ENCODE results near the gene RGL3.
"Not testable (repeated sequence)": the region's sequence is repeated elsewhere in the genome, so short reads cannot be mapped to it uniquely, and the experiment has no call there.

RGL3 gene, protein sequence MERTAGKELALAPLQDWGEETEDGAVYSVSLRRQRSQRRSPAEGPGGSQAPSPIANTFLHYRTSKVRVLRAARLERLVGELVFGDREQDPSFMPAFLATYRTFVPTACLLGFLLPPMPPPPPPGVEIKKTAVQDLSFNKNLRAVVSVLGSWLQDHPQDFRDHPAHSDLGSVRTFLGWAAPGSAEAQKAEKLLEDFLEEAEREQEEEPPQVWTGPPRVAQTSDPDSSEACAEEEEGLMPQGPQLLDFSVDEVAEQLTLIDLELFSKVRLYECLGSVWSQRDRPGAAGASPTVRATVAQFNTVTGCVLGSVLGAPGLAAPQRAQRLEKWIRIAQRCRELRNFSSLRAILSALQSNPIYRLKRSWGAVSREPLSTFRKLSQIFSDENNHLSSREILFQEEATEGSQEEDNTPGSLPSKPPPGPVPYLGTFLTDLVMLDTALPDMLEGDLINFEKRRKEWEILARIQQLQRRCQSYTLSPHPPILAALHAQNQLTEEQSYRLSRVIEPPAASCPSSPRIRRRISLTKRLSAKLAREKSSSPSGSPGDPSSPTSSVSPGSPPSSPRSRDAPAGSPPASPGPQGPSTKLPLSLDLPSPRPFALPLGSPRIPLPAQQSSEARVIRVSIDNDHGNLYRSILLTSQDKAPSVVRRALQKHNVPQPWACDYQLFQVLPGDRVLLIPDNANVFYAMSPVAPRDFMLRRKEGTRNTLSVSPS

DNA sequence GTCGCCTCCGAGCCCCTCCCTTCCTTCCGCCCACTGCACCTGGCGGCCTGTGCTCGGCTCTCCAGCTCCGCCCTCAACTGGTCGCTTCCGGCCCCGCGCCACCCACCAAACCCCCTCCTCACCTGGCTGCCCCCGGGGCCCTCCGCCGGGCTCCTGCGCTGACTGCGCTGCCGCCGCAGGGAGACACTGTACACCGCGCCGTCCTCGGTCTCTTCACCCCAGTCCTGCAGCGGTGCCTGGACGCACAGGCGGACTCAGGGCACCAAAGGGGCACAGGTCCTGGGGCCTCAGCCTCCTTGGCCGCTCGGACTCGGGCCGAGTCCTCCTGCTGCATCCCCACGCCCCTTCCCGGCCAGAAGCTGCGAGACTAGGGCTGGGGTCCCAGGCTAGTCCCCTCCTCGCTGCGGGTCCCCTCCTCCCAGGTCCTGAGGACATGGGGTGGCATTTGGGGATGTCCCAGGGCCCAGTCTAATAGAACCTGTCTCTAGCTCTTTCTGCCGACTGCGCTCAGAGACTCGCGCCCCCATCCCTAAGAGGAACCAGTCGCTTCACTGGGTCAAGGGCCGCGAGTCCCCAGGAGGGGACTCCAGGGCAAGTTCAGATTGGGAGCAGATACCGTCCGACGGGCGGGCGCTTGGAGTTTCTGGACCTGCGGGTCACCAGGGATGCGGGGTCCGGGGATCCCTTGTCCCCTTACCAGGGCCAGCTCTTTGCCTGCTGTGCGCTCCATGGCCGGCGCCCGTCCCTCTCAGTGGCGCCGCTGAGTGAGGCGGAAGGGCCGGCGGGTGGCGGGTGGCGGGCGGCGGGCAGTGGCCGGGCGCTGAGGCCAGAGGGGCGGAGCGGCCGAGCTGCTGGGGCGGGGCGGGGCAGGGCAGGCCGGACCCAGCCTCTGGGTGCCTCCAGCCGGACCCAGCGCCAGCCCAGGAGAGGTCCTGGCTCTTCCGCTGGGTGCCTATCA is at the start of gene RGL3:
Gene RGL3 (minus strand): TSS at position 766 of the 958 bp plus-strand sequence. CDS start 36 bp downstream, at position 730.
- DNase-seq: peak; percentile 67

DNA sequence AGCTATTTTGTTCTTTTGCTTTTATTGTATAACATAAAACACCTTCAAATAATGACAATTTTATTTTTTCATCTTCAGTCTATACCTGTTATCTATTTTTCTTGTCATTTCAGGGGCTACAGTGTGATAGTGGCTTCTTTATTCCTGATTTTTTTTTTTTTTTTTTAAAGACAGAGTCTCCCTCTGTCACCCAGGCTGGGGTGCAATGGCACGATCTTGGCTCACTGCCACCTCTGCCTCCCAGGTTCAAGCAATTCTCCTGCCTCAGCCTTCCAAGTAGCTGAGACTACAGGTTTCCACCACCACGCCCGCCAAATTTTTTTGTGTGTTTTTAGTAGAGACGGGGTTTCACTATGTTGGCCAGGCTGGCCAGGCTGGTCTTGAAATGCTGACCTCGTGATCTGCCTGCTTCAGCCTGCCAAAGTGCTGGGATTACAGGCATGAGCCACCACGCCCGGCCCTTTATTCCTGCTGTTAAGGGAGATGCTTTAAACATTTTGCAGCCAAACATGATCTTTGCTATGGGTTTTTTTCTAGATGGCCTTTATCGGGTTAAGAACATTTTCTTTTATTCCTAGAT is 49.2 kb upstream of the RGL3 start:
- DNase-seq: peak; percentile 59

DNA sequence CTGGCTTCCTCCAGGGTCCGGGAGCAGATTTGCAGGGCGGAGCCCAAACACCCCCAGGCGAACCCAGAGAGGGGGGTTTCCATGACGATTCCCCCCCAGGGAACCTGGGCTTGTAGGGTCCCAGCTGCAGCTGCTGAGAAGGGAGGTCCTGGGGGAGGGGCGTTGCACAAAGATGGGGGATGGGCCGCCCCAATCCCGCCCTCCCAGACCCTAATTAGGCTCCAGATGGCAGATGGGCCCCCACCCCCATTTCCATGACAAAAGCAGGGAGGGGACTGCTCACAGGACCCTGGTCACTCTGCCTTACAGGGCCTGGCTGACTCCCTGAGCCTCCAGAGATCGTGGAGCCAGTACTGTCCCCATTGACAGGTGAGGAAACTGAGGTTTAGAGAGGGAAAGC is 46.5 kb upstream of the RGL3 start:
- DNase-seq: no peak

DNA sequence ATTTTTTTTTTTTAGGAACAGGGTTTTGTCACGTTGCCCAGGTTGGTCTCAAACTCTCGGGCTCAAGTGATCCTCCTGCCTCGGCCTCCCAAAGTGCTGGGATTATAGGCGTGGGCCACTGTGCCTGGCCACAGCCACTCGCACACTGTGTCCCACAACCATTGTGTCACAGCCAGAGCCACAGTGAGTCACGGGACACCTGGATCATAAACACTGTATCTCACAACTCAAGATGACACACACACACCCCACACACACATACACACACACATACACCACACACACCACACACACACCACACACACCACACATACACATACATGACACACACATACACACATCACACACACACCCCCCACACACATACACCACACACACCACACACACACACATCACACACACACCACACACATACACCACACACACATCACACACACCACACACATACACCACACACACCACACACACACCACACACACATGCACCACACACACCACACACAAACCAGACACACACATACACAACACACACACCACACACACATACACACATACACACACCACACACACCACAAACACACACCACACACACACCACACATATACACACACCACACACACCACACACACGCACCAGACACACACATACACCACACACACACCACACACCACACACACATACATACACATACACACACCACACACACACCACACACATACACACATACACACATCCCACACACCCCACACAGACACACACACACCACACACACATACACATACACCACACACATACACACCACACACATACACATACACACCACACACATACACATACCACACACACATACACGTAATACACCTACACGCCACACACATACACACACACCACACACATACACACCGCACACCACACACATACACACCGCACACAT is 45.5 kb upstream of the RGL3 start:
- no peak for DNase-seq

DNA sequence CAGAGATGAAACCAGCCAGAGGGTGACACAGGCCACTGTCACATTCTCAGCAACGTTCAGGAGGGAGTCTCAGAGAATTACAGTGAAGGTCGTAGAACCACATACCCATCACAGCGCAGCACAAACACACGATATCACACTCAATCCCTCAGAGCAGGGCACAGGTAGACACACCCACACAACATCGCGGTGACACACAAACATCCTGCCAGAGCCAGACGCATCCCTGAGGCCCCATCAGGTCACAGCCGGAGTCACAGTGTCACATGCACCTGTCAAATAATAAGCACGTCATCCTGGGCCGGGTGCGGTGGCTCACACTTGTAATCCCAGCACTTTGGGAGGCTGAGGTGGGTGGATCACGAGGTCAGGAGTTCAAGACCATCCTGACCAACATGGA is 44.3 kb upstream of the RGL3 start:
- no peak for DNase-seq

DNA sequence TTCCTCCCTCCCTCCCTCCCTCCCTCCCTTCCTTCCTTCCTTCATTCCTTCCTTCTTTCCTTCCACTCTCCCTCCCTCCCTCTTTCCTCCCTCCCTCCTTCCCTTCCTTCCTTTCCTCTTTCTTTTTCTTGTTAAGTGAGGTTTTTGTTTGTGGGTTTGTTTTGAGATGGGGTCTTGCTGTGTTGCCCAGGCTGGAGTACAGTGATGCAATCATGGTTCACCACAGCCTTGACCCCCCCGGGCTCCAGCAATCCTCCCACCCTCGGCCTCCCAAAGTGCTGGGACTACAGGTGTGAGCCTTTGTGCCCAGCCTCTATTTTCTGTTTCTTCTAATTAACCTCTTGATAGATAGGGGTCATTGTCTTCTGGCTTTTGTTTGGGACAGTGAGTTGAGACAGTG is 42.3 kb upstream of the RGL3 start:
- no peak for DNase-seq

DNA sequence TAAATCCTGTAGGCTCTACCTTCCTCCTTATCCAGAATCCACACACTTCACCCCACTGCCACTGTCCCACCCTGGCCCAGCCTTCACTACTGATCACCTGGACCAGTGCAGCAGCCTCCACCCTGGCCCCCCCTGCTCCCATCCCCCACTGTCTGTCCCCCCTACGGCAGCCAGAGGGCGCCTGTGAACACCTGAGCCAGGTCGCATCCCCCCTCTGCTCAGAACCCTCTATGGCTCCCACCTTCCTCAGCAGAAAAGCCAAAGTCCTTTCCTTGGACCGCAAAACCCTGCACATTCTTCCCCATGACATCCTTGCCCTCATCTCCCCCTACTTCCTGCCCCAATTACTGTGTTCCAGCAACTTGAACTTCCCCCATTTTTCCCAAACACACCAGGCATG is 41.1 kb upstream of the RGL3 start:
- peak; percentile 37 for DNase-seq

DNA sequence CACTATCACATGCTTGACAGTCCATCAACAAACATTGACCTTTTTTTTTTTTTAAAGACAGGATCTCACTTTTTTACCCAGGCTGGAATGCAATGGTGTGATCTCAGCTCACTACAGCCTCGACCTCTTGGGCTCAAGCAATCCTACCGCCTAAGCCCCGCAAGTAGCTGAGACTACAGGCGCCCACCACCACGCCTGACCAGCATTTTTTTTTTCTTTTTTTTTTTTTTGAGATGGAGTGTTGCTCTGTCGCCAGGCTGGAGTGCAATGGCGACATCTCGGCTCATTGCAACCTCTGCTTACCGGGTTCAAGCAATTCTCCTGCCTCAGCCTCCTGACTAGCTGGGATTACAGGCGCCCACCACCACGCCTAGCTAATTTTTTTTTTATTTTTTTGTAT is 39.8 kb upstream of the RGL3 start:
- DNase-seq: not testable (repeated sequence)

DNA sequence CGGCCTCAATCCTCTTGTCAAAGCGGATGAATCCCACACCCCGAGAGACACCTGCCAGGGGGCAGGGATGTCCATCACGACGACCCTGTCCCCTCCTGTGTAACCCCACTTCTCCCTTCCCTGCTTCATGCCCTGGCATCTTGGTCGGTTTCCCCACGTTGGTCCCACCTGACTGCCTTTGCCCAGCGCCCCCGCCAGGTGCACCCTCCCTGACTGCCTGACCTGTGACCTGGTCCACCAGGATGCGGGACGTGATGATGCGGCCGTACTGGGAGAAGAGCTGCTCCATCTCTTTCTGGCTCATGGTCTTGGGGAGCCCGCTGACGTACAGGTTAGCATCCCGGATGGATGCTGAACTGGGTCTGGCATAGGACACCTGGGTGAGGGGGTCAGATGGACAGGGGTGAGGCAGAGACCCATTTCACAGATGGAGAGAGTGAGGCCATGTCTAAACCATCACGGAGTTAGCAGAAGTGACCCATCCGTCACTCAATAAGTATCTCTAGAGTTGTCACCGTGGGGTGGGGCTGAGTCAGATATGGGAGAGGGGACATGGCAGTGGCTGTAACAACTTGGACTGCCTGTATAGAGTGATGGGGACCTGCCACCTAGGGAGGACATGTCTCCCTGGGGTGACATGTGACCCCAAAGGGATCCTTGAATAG is 39.3 kb upstream of the RGL3 start:
- no peak for DNase-seq

DNA sequence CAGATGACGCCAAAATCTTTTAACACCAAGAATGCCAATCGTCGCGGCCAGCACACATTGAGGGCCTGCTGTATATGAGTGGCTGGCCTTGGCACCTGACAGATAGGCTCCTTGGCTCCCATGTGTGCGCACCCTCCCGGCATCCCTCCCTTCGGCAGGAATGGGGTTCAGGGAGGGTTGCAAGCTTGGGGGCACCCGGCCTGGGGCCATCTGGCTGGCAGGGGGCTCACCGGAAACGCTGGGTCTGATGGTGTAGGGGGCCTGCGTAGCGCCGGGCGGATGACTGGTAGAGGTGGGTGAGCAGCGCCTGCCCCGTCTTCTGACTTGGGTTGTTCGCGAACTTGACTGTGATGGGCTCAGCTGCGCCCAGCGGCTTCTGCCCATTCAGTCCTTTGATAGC is 38.7 kb upstream of the RGL3 start:
- DNase-seq: no peak

DNA sequence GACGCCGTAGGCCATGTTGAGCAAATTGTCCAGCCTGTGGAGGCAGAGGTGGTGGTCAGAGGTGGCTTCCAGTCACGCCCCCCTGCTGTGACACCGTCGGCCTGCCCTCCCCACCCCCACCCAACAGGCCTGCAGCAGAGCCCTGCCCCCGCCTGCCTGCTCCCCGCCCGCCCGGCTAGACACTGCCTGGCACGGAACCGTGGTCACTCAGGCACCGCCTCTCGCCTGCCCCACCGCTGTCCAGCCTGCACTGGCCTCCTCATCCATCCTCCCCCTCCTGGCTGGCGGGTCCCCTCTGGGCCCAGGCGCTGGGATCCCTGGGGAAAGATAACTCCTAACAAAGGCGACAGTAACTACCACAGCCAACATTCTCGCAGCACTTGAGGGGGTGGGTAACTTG is 38.0 kb upstream of the RGL3 start:
- DNase-seq: no peak

DNA sequence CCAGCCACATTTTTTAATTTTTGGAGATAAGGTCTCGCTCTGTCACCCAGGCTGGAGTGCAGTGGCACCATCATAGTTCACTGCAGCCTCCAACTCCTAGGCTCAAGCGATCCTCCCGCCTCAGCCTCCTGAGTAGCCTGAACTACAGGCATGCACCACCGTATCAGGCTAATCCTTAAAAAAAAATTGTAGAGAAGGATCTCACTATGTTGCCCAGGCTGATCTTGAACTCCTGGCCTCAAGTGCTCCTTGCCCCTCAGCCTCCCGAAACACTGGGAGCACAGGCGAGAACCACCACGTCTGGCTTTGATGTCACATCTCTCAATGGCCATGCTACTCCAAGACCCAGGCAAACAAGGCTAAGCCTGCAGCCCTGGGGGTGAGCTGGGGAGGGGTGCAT is 37.5 kb upstream of the RGL3 start:
- DNase-seq: no peak

DNA sequence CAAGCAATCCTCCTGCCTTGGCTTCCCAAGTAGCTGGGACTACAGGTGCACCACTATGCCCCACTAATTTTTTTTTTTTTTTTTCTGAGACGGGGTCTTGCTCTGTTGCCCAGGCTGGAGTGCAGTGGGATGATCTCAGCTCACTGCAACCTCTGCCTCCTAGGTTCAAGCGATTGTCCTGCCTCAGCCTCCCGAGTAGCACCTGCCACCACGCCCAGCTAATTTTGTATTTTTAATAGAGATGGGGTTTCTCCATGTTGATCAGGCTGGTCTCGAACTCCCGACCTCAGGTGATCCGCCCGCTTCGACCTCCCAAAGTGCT is 36.1 kb upstream of the RGL3 start:
- DNase-seq: not testable (repeated sequence)

DNA sequence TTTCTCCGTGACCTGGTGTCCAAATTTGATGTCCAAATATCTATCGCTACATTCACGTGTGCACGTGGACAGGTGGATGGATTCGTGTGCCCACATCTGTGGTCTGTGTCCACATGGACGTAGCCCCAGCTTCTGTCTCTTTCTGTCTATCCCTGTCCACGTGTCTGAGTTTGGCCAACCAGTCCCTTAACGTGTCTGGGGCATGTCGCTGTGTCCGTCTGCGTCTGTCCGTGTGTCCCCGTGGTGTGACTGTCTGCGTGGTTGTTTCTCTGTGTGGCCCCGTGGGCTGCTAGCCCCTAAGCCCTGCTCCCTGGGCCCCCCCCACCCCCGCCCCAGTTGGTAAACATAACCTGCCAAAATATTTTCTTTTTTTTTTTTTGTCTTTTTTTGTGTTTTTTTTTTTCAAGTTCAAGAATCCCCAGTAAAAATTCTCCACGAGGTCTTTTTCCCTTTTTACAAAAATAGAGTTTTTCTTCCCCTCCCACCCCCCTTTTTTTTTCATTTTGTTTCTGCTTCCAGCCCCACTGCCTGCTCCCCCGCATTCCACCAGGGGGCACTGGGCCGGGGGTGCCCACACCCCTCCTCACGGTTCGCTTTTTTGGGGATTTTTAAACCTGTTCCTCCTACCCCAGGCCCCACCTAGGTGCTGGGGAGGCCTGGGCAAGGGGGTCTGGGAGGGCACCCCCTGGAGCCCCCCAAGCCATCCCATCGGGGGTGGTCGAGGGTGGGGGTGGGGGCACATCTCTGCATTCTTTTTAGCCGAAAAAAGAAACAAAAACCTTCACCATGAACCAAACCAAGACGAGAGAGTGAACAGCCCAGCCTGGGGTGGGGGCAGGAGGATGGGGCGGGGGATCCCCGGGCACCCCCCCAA is 34.6 kb upstream of the RGL3 start:
- DNase-seq: peak; percentile 44

DNA sequence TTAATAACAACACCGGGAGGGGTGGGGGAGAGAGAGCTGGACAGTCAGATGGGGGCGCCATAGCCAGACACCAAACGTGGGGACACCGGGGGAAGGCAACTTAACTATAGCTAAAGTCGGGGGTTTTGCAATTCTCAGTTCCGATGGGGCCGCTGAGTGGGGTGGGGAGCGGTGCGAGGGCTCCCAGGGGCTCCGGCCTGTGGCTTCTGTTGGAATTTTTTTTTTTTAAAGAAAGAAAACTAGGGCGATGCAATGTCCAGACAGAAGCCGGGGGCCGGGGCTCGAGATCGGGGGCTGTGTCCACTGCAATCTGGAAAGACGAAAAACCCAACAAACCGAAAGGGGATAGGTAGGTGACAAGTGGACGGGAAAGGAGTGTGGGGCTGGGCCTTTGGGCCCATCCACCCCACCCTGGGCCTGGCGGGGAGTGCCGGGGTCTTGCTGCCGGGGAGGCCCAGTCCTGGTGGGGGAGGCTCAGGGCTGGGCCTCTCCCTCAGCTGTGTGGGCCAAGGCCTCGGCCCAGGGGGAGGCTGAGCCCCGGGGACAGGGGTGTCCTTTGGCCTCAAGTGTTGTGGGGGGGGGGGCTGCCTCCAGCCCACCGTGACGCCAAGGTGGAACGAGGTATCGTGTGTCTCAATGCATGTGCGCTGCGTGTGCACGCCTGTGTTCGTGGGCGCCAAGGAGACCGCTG is 33.7 kb upstream of the RGL3 start:
- DNase-seq: no peak

DNA sequence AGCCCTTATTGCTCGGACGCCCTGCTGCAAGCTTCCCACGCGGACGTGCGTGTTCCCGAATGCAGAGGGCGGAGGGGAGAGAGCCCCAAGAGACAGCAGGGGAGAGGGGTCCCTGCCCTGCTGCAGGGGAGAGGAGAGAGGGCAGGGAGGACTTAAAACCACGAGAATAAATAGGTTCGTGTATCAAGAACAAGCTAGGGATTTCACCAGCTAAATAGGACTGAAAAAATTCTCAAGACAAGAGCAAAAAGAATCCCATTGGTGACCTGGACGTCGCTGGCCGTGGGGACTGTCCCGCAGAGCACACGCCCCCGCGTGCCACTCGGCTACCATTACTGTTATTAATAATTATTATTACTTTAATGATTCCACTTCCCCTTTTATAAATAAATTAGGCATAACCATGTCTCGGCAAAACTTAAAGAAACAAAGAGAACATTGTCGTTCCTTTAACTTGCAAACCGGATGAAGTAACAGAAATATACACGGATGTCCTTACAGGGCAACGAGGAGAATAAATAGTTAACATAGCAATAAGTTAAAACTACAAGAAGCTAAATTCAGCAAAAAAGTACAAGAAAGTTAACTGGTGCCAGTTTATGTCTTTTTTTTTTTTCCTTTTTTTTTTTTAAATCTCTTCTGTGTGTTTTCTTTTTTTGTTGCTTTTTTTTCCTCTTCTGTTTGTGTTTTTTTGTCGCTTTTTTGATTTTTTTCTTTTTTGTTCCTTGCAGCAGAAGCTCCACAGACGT is 32.9 kb upstream of the RGL3 start:
- no peak for DNase-seq

DNA sequence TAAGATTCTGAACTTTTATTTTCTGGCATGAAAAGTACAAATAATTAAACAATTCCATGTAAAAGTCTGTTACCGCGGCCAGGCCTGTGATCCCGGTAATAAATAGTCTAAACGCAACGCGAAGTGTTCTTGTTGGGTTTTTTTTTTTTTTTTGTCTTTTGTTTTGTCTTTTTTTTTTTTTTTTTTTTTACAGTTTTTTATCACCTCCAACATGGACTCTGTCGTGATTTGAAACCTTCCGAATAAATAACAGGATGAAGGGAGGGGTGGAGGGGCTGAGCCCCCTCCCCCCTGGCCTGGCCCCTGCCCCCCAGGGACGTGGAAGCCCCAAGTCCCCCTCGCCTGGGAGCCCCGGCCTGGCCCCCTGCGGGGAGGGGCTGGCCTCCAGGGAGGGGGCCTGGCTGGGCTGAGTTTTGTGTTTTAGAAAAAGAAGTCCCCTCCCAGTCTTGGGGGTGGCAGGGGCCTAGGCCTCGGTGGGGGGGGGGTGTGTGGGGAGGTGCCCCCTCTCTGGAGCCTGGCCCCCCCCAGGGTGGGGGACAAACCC is 32.3 kb upstream of the RGL3 start:
- DNase-seq: no peak

DNA sequence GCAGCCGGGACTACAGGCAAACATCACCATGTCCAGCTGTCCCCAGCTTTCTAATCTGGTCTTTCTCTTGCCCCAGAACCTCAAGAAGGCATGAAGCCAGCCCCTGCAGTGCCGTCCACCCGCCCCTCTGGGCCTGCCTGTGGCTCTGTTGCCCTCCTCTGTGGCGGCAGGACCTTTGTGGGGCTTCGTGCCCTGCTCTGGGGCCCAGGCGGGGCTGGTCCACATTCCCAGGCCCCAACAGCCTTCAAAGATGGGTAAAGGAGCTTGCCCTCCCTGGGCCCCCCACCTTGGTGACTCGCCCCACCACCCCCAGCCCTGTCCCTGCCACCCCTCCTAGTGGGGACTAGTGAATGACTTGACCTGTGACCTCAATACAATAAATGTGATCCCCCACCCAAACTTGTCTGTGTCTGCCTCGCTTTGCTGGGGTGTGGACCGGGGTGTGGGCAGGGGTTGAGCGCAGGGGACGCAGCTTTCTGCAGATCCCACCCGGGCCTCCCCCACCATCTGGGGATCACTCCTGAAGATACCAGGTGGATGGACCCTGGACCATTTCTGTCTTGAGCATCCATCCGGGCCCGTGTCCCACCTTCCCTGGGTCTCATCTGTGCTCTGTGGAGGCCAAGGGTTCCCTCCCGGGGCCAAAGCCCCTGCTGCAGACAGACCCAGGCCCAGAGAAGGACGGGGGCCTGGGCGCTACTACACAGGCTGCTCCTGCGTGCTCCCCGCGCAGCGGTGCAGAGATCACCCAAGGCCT is 31.6 kb upstream of the RGL3 start:
- DNase-seq: no peak
